Psoas muscle (tissue), 8 donors: ENCODE measurements around the gene ECE2. TPM values are rescaled to one million over a fixed set of nuclear protein-coding genes. Genes with fewer than 3 reads are reported as not detected.

ENCODE experiments used
- ATAC-seq, 4 donors: fragments of 200-7000 bp; cut with Tn5 transposase; one replicate each; pipeline ENCODE4 v1.9.1; 2020; ENCODE audit warnings: moderate library complexity in 3 of 4, mild to moderate bottlenecking in 2 of 4
- DNase-seq, 2 donors: peaks; one replicate each; pipeline ENCODE4 v3.0.0-alpha.2; 2020
- H3K27ac ChIP-seq: fragments of 200-600 bp; one replicate; pipeline ENCODE4 v1.8.0; 2022
- H3K27me3 ChIP-seq, 3 donors: fragments of 200-600 bp in 1 of 3; one replicate each; pipeline versions ENCODE4 v1.6.1 to v1.8.0; 2013 to 2022; ENCODE audit warnings: low read length in 2 of 3, mild to moderate bottlenecking in 2 of 3, moderate library complexity in 1 of 3; ENCODE audit not compliant: insufficient read depth in 3 of 3
- H3K36me3 ChIP-seq, 2 donors: fragments of 200-600 bp in 1 of 2; one replicate each; pipeline versions ENCODE4 v1.6.1 to v1.8.0; 2013 to 2022; ENCODE audit warnings: low read depth in 1 of 2, mild to moderate bottlenecking in 1 of 2, moderate library complexity in 1 of 2; ENCODE audit not compliant: insufficient read depth in 1 of 2
- H3K4me1 ChIP-seq: fragments of 200-600 bp; one replicate; pipeline ENCODE4 v1.8.0; 2022
- H3K4me3 ChIP-seq: fragments of 200-600 bp; one replicate; pipeline ENCODE4 v1.8.0; 2022; ENCODE audit warnings: mild to moderate bottlenecking
- H3K9me3 ChIP-seq: fragments of 200-600 bp; one replicate; pipeline ENCODE4 v1.8.0; 2022
- CTCF ChIP-seq: fragments of 200-600 bp; IDR thresholded peaks from one replicate; pipeline ENCODE4 v1.8.0; 2022; ENCODE audit warnings: antibody characterized with exemption
- WGBS, 3 donors: extraction: QIAGEN DNeasy Blood & Tissue Kit; methylation state at CpG; one replicate each; pipeline versions ENCODE4 v1.1.6 to v1.1.7; 2013; 5-methylcytosine and 5-hydroxymethylcytosine counted together
- intact Hi-C, 2 donors: fragments of 100-400 bp; cut with DNase I; formaldehyde crosslinking; loops; one replicate each; pipeline versions ENCODE4 v1.11.0 to v1.14.2; 2022
- polyA plus RNA-seq, 3 donors: library from polyadenylated mRNA; stranded (reverse); fragments of 200-250 nt; gene quantifications; one replicate each; pipeline ENCODE4 v1.2.3, GENCODE V29; 2013
- total RNA-seq, 4 donors: library from RNA; stranded (reverse); fragmentation: NEBNext Ultra II Directional in 2 of 4; extraction: Animal tissue kit (Norgen Biotek cat#: 25700) in 2 of 4; gene quantifications; one replicate each; pipeline versions ENCODE4 v1.2.1 to v1.2.4, GENCODE V29; 2021 to 2023
- donor health status: healthy with polysubstance abuse.
- donor health status: DM: no; HTN: no; CAD: no; lungs with moderate emphysema.
- donor health status: Bipolar disorder and iron deficiency.
- donor health status: healthy.
- donor health status: DM: yes; HTN: yes; CAD: no.
- donor health status: DM: no; HTN: no; CAD: no.
- donor health status: DM: no; HTN: no; CAD: no.
- donor health status: DM: yes; HTN: yes; CAD: no.

The ECE2 gene
- total and polyA plus RNA-seq, 7 donors, result not detected

- Histone ChIP-seq H3K27ac (peak overlapping the region; percentile 90), H3K4me1 (peaks cover 58% of the 10 kb centered on the region), H3K4me3 (peak overlapping the region; percentile 79), H3K9me3 (no peaks in the 10 kb centered on the region), H3K27me3 (no peaks in the 10 kb centered on the region), H3K36me3 (peaks cover 0 to 51% of the 10 kb centered on the region in 2 donors)
- intact Hi-C loops, result no loop called here
- 41 to 65% (median 50%) methylated on average over 4 of the region's 4 CpGs for whole genome bisulfite sequencing, 3 donors
- no peak for ATAC-seq
- no peak for TF ChIP-seq CTCF
- peak in 1 of 2 donors; percentile 46 for DNase-seq
Measured at GRCh38 chr3:184335291-184335660, 59.5 kb downstream of the ECE2 start.

DNA sequence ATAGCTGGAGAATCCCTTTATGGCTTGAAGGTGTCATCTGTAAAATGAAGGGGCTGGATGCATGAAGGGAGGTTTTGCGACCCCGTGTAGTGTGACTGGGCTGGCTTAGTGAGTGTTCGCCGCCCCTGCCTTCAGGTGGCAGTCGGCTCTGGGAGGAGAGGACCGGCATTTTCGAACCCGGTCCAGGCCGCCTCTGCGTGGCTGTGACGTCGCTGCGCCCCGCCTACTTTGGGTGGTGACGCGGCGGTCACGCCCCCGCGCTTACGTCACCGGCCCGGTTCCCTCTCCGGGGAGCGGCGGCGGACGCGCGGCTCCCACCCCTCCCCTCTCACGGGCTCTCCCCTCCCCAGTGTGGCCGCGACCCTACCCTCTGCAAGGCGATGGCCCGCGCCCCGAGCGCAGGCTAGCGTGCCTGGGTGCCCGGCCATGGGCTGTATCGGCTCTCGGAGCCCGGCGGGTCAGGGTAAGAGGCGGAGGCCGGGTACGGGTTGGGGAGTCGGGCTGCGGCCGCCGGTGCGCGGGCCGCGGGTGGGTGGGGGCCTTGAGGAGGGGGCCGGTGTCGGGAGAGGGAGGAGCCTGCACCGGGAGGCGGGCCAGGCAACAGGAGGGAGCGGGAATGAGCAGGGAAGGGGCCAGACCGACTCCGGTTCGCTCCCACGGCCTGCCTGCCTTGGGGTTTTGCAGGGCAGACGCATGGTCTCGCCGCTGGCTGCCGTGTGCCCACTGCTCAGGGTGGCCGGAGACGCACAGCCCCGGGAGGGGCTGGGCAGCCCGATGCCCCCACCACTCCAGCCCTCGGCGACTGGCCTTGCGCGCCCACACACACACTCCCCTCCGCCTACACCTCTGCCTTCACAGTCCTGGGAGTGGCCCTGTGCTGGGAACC, 60.1 kb downstream of the ECE2 start:
- Histone ChIP-seq H3K36me3 (peaks cover 0 to 45% of the 10 kb centered on the region in 2 donors), H3K27ac (peak overlapping the region; percentile 90), H3K4me3 (peak overlapping the region; percentile 79), H3K9me3 (no peaks in the 10 kb centered on the region), H3K27me3 (no peaks in the 10 kb centered on the region), H3K4me1 (peaks cover 58% of the 10 kb centered on the region)
- peak; percentile 89 to 93 for DNase-seq
- 0 to 1% (median 0%) methylated on average over 35 to 77 of the region's 77 CpGs for whole genome bisulfite sequencing, 3 donors
- no peak for TF ChIP-seq CTCF
- ATAC-seq, result peak; percentile 63 to 79 (median 71)
- intact Hi-C loops, result no loop called here

GRCh38 chr3:184336547-184337398, 61.0 kb downstream of the ECE2 start:
- ATAC-seq (peak; percentile 38 to 71 (median 52)), DNase-seq (peak in 1 of 2 donors; percentile 62)
- intact Hi-C loops, result no loop called here
- peak overlapping the region; percentile 79 for H3K4me3 ChIP-seq
- H3K9me3 ChIP-seq, result no peaks in the 10 kb centered on the region
- WGBS, 3 donors, result 4 to 8% (median 5%) methylated on average over 17 of the region's 17 CpGs
- H3K27me3 ChIP-seq, result no peaks in the 10 kb centered on the region
- H3K36me3 ChIP-seq, result peaks cover 0 to 39% of the 10 kb centered on the region in 2 donors
- no peak for TF ChIP-seq CTCF
- H3K4me1 ChIP-seq, result peaks cover 57% of the 10 kb centered on the region
- H3K27ac ChIP-seq, result peak overlapping the region; percentile 90

GRCh38 chr3:184337399-184337714, 61.5 kb downstream of the ECE2 start, which contains the start of gene FAM131A:
TSS of gene FAM131A (plus strand) at chr3:184337600. CDS start at chr3:184337631, 31 bp downstream.
- intact Hi-C loops, result no loop called here
- H3K9me3 ChIP-seq, result no peaks in the 10 kb centered on the region
- H3K27me3 ChIP-seq, result no peaks in the 10 kb centered on the region
- H3K4me1 ChIP-seq, result peaks cover 52% of the 10 kb centered on the region
- H3K36me3 ChIP-seq, result peaks cover 0 to 39% of the 10 kb centered on the region in 2 donors
- ATAC-seq (peak; percentile 1 to 48 (median 26)), DNase-seq (peak; percentile 66 to 78)
- 10 to 15% (median 12%) methylated on average over 6 of the region's 6 CpGs for WGBS, 3 donors
- peak within 1 kb of the TSS; percentile 79 for H3K4me3 ChIP-seq
- peak within 1 kb of the TSS; percentile 90 for H3K27ac ChIP-seq
- TF ChIP-seq CTCF, result no peak
